ENCODE data around the gene UNC5A. TPM values are rescaled to one million over a fixed set of nuclear protein-coding genes. Genes with fewer than 3 reads are reported as not detected.

Gene UNC5A
- total and polyA plus RNA-seq, 12 donors, result 0.01 to 0.35 (median 0.08) TPM; not detected in 7

DNA sequence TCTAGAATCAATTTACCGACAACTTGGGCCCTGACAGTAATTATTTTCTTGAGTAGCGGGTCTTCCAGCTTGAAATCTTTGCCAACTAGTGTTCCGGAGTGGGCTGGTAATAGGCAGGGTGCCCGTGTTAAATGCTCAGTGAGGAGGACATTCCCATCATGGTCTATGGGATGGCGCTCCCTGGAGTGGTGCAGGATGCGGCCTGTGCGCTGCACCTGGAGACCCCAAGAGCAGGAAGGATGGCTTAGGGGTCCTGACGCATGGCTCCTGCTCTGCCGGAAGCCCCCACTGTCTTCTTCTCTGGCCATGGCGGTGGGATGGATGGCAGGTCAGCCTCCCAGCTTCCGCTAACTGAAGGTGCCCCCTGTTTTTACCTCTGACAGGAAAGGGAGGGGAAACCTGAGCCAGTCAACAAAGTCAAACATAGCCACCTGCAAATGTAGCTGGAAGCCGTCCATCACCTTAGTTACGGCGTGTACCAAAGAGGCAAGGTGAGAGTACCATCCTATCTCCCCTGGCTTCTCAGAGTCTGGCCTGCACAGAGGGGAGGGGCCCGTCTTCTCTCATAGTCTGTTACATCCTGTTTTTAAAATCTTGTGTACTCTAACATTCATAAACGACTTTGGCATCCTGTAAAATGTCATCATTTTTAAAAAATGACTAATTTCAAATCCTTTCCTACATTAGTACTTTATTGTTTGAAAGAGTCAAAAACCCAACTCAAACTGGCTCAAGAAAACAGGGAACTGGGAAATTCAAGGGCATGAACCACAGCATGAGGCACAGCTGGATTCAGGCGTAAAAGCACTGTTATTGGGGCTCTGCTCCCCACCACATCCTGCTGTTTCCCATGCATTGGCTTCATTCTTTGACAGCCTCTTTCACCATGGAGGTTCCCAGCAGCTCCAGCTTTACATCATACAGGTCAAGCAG is 28.5 kb upstream of the UNC5A start:
- no peaks in the 10 kb centered on the region for H3K36me3 ChIP-seq
- ATAC-seq, result no peak
- 80 to 85% methylated on average over 17 of the region's 17 CpGs for WGBS, 2 donors
- no peaks in the 10 kb centered on the region for H3K9me3 ChIP-seq
- peaks cover 0 to 65% (median 28%) of the 10 kb centered on the region in 7 donors for H3K27me3 ChIP-seq
- TF ChIP-seq, protein P1, sequence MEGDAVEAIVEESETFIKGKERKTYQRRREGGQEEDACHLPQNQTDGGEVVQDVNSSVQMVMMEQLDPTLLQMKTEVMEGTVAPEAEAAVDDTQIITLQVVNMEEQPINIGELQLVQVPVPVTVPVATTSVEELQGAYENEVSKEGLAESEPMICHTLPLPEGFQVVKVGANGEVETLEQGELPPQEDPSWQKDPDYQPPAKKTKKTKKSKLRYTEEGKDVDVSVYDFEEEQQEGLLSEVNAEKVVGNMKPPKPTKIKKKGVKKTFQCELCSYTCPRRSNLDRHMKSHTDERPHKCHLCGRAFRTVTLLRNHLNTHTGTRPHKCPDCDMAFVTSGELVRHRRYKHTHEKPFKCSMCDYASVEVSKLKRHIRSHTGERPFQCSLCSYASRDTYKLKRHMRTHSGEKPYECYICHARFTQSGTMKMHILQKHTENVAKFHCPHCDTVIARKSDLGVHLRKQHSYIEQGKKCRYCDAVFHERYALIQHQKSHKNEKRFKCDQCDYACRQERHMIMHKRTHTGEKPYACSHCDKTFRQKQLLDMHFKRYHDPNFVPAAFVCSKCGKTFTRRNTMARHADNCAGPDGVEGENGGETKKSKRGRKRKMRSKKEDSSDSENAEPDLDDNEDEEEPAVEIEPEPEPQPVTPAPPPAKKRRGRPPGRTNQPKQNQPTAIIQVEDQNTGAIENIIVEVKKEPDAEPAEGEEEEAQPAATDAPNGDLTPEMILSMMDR (IDR thresholded peaks at IDR 0.05), result no peak
- peaks cover 0 to 12% (median 8%) of the 10 kb centered on the region in 9 donors for H3K4me1 ChIP-seq
- no peak for DNase-seq
- no peak overlapping the region for H3K4me3 ChIP-seq
- peak overlapping the region in 1 of 10 donors; percentile 26 for H3K27ac ChIP-seq
- intact Hi-C loops (cut with DNase I), result no loop called here

- Histone ChIP-seq H3K36me3 (no peaks in the 10 kb centered on the region), H3K9me3 (no peaks in the 10 kb centered on the region), H3K4me1 (peaks cover 0 to 12% (median 8%) of the 10 kb centered on the region in 9 donors), H3K27ac (no peak overlapping the region), H3K27me3 (peaks cover 0 to 75% (median 53%) of the 10 kb centered on the region in 7 donors), H3K4me3 (no peak overlapping the region)
- WGBS, 2 donors, result 25 to 26% methylated on average over 15 of the region's 15 CpGs
- TF ChIP-seq, protein P1 (IDR thresholded peaks at IDR 0.05), result no peak
- no peak for DNase-seq
- intact Hi-C loops (cut with DNase I), result no loop called here
- ATAC-seq, result no peak
These were observed 25.9 kb upstream of the UNC5A start for GRCh38 chr5:176784218-176785165.

GRCh38 chr5:176785184-176786145 is 24.9 kb upstream of the UNC5A start:
- 51 to 59% methylated on average over 27 of the region's 27 CpGs for WGBS, 2 donors
- peaks cover 0 to 9% (median 8%) of the 10 kb centered on the region in 9 donors for H3K4me1 ChIP-seq
- TF ChIP-seq, protein P1 (IDR thresholded peaks at IDR 0.05), result no peak
- peaks cover 0 to 75% (median 61%) of the 10 kb centered on the region in 7 donors for H3K27me3 ChIP-seq
- H3K4me3 ChIP-seq, result no peak overlapping the region
- no peak for DNase-seq
- intact Hi-C loops (cut with DNase I), result no loop called here
- no peaks in the 10 kb centered on the region for H3K36me3 ChIP-seq
- ATAC-seq, result no peak
- no peak overlapping the region for H3K27ac ChIP-seq
- no peaks in the 10 kb centered on the region for H3K9me3 ChIP-seq
